Stimulated activated CD8-positive, alpha-beta memory T cell treated with anti-CD3 and anti-CD28 coated beads, Interleukin-7, amount 100 ng/mL, for 24 hours (primary cell): ENCODE measurements around the gene ANKRD20A1.
"Not testable (repeated sequence)": the region's sequence is repeated elsewhere in the genome, so short reads cannot be mapped to it uniquely, and the experiment has no call there.

Source experiments
- DNase-seq: peaks from one replicate; pipeline ENCODE4 v3.0.0-alpha.2; 2020; ENCODE audit warnings: low read depth

ANKRD20A1 gene

GRCh38 chr9:67858871-67859270, at the start of gene ANKRD20A1:
TSS of gene ANKRD20A1 (plus strand) at chr9:67858931. CDS start at chr9:67859427, 496 bp downstream.
- not testable (repeated sequence) for DNase-seq

- DNase-seq, result not testable (repeated sequence)
Observed at GRCh38 chr9:67832088-67832487, 26.6 kb upstream of the ANKRD20A1 start.
